Nephron (organoid): ENCODE measurements around the gene SH3TC1.

Experiments
- H3K27ac Mint-ChIP-seq, 3 experiments: 2 replicates each; pipeline ENCODE4 v1.8.0; 2020; ENCODE audit warnings: mixed read lengths in 3 of 3, mild to moderate bottlenecking in 2 of 3, moderate library complexity in 1 of 3
- H3K27me3 Mint-ChIP-seq: 2 replicates; pipeline ENCODE4 v1.8.0; 2021; ENCODE audit warnings: low read depth, mild to moderate bottlenecking, moderate library complexity, mixed read lengths
- H3K36me3 Mint-ChIP-seq: 2 replicates; pipeline ENCODE4 v1.8.0; 2020; ENCODE audit warnings: low read depth, mixed read lengths
- H3K4me1 Mint-ChIP-seq: 2 replicates; pipeline ENCODE4 v1.8.0; 2020; ENCODE audit warnings: mixed read lengths
- H3K4me3 Mint-ChIP-seq, 3 experiments: 2 replicates each; pipeline ENCODE4 v1.8.0; 2020; ENCODE audit warnings: mild to moderate bottlenecking in 3 of 3, mixed read lengths in 3 of 3, moderate library complexity in 2 of 3
- H3K9me3 Mint-ChIP-seq: 2 replicates; pipeline ENCODE4 v1.8.0; 2020; ENCODE audit warnings: mixed read lengths
- TF ChIP-seq, protein P1 (sequence below), 3 experiments: fragments of 200-600 bp; sonication (generic); IDR thresholded peaks; one replicate each; pipeline ENCODE4 v1.5.0; 2021; ENCODE audit warnings: antibody characterized with exemption in 3 of 3; ENCODE audit not compliant: unreplicated experiment in 3 of 3

Gene SH3TC1

GRCh38 chr4:8279321-8280157, 80.4 kb downstream of the SH3TC1 start:
- peak overlapping the region; percentile 26 to 53 (median 42) for H3K4me3 Mint-ChIP-seq
- TF ChIP-seq, protein P1, sequence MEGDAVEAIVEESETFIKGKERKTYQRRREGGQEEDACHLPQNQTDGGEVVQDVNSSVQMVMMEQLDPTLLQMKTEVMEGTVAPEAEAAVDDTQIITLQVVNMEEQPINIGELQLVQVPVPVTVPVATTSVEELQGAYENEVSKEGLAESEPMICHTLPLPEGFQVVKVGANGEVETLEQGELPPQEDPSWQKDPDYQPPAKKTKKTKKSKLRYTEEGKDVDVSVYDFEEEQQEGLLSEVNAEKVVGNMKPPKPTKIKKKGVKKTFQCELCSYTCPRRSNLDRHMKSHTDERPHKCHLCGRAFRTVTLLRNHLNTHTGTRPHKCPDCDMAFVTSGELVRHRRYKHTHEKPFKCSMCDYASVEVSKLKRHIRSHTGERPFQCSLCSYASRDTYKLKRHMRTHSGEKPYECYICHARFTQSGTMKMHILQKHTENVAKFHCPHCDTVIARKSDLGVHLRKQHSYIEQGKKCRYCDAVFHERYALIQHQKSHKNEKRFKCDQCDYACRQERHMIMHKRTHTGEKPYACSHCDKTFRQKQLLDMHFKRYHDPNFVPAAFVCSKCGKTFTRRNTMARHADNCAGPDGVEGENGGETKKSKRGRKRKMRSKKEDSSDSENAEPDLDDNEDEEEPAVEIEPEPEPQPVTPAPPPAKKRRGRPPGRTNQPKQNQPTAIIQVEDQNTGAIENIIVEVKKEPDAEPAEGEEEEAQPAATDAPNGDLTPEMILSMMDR (IDR thresholded peaks at IDR 0.05; ENCODE audit: unreplicated experiment in 3 of 3) = no peak
- H3K9me3 Mint-ChIP-seq = no peaks in the 10 kb centered on the region
- H3K4me1 Mint-ChIP-seq = peaks cover 56% of the 10 kb centered on the region
- H3K36me3 Mint-ChIP-seq = no peaks in the 10 kb centered on the region
- H3K27ac Mint-ChIP-seq = peak overlapping the region; percentile 93 to 98 (median 97)
- H3K27me3 Mint-ChIP-seq = peaks cover 16% of the 10 kb centered on the region

GRCh38 chr4:8280158-8280875, 81.2 kb downstream of the SH3TC1 start:
- Mint-ChIP-seq H3K36me3 (no peaks in the 10 kb centered on the region), H3K4me1 (peaks cover 55% of the 10 kb centered on the region), H3K4me3 (no peak overlapping the region), H3K27ac (peak overlapping the region; percentile 63 to 93 (median 80)), H3K9me3 (no peaks in the 10 kb centered on the region), H3K27me3 (peaks cover 14% of the 10 kb centered on the region)
- TF ChIP-seq, protein P1 (IDR thresholded peaks at IDR 0.05; ENCODE audit: unreplicated experiment in 3 of 3) = no peak

DNA sequence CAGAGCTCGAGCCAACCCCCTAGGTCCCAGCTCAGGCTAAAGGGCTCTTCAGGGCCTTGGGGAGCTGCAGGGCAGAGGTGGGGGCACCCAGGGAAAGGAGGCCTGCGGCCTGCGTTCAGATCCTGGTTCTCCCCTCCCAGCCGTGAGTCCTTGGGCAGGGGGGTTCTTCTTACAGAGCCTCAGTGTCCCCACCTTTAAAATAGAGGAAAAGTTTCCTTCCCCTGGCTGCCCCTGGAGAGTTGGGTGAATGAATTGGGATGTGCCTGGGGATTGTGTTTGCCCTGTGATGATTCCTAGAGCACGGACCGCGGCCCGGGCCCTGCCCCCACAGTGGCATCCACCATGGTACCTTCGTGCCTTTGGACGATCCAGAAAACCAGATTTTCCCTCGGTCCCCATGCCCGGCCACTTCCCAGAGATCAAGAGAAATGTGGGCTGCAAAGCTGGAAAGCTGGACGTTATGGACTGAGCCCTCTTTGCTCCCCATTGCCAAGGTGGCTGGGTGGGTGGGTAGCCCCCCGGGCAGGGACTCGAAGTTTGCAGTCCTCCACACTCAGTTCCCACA, 81.9 kb downstream of the SH3TC1 start:
- Mint-ChIP-seq H3K4me3 (no peak overlapping the region), H3K27ac (peak overlapping the region in 2 of 3 experiments; percentile 48 to 93), H3K27me3 (peaks cover 13% of the 10 kb centered on the region), H3K36me3 (no peaks in the 10 kb centered on the region), H3K9me3 (no peaks in the 10 kb centered on the region), H3K4me1 (peaks cover 51% of the 10 kb centered on the region)
- TF ChIP-seq, protein P1 (IDR thresholded peaks at IDR 0.05; ENCODE audit: unreplicated experiment in 3 of 3) = no peak

DNA sequence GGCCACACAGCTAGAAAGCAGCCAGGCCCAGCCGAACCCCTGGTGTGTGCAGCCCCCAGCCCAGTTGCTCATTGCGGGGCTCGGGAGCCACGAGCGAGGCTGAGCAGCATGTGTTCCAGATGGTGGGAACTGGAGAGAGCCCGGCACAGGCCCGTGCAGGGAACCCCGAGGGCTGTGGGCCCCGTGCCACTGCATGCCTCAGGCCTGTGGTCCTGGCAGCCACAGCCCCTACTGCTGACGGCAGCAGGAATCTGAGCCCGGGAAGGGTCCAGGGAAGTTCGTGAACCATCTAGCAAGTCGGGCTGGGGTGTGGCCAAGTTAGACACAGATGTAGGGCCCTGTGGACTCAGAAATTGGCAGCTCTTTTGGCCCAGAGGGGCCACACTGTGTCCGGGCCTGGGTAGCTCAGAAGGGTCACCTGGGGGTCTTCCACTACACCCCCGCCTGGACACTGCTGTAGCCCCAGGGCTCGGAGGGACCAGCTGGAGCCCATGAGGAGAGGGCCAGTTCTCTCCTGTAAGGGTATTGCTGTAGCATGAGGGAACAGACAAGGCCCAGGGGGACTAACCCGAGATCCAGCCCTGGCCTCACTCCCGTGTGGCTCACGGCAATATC, 82.5 kb downstream of the SH3TC1 start:
- Mint-ChIP-seq H3K36me3 (no peaks in the 10 kb centered on the region), H3K27ac (peak overlapping the region in 1 of 3 experiments; percentile 93), H3K4me1 (peaks cover 46% of the 10 kb centered on the region), H3K27me3 (peaks cover 9% of the 10 kb centered on the region), H3K9me3 (no peaks in the 10 kb centered on the region), H3K4me3 (no peak overlapping the region)
- TF ChIP-seq, protein P1 (IDR thresholded peaks at IDR 0.05; ENCODE audit: unreplicated experiment in 3 of 3) = no peak

DNA sequence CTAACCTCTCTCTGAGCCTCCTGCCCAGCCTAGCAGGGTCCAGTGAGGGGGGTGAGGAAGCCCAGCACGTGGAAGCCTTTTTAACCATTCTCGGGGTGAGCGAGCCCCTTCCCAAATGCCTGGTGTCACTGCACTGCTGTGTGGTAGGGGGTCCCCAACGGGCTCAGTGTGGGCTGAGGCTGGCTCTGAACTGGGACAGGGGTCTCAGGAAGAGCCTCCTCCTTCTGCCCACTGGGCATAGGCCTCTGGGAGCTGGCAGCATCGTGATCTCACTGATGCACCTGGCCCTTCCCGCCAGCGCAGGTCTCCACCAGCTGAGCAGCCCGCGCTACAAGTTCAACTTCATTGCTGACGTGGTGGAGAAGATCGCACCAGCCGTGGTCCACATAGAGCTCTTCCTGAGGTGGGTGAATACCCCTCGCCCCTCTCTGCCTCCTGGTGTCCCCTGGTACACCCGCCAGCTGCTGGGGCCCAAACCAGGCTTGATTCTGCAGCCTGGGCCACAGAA, 83.1 kb downstream of the SH3TC1 start:
- Mint-ChIP-seq H3K27ac (peak overlapping the region in 2 of 3 experiments; percentile 93 to 94), H3K36me3 (no peaks in the 10 kb centered on the region), H3K27me3 (peaks cover 9% of the 10 kb centered on the region), H3K4me1 (peaks cover 45% of the 10 kb centered on the region), H3K4me3 (no peak overlapping the region), H3K9me3 (no peaks in the 10 kb centered on the region)
- TF ChIP-seq, protein P1 (IDR thresholded peaks at IDR 0.05; ENCODE audit: unreplicated experiment in 3 of 3) = no peak
